HG03342 (cell line): Measurements from ENCODE around the gene ITGB8.

Source experiments
- ATAC-seq: cut with Tn5 transposase; IDR thresholded peaks from one replicate; pipeline ENCODE4 v1.9.1; 2021; ENCODE audit warnings: mild to moderate bottlenecking, moderate library complexity; ENCODE audit not compliant: unreplicated experiment

The ITGB8 gene

DNA sequence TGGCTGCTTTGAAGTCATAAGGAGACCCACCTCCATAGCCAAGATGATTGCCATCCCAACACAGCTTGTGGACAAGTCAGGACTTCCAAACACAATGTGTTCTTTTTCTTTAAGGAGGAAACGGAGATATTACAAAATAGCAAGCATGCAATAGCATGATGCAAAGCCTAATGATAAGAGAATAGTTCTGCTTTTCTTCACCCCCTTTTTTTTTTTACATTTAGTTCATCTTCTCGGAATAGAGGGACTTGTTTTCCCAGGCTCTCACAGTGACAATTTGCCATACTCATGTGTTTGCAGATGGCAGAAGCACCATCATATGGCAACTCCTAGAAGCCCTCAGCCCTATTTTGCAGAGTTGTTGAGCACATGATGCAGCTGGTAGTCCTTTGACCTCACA lies 119.8 kb downstream of the ITGB8 start:
- no peak for ATAC-seq

DNA sequence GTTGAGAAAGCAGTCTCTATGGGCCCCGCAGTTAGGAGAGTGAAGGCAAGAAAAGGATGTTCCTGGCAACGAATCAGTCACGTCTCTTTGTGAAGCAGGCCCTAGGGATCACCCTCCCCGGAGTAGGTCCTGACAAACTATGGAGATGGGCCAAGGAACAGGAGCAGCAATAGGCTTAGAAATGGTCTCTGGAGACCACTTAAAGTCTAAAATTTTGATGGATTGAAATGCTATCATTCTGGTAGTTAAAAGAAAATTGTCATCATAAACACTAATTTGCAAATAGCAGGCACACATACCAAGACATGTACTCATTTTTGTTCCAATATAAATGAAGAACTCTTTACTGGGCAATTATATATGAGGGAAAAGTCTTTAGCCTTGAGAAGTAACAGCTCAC lies 123.5 kb downstream of the ITGB8 start:
- no peak for ATAC-seq

DNA sequence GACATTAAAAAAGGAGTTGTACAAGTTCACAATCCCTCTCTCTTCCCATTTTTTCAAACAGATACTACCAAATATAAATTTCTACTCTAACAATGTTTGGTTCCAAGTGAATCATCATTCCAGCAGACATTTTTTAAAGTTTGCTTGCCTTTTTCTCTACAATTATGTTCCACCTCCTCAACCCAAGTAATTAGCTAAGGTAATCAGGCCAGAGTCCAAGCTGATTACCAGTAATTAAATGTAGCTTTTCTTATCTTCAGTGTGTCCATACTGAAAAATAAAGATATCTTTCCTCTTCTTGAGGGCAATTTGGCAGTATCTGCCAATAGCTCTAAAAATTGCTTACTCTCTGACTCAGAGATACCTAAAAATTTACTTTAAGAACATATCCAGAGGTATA lies 126.0 kb downstream of the ITGB8 start:
- no peak for ATAC-seq

DNA sequence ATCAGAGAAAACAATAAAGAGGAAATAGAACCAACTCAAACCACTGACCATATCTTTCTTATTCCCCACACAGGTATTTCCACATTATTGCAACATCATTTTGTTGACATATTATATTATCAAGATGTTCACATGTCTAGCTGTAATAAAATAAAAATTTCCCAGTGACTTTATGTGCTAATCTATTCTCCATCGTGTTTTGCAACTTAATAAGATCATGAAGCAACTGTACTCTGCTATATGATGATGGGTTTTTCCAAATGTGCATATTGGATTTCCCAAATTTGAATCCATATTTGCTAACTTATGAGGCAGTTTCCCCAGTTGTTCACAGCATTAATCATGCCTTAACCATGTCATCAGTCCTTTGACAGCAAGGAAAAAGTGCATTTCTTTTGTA lies 127.8 kb downstream of the ITGB8 start:
- ATAC-seq = no peak

DNA sequence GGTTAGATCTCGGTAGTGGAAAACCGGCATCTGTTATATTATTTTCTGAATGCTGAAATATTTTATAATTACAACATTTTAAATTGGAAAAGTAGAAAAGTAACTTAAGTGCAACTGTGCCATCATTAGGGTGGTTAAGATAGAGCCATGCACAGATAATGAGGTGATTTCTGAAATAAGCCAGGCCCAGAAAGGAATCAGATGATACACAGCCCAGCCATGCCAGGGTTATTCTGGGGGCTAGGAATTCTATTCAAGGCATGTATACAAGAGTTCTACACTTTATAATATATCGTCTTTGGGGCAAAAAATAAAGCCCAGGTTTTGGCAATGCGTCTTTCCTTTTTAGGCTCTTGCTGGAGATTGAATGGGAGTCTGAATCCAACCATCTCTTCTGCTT lies 128.7 kb downstream of the ITGB8 start:
- no peak for ATAC-seq

DNA sequence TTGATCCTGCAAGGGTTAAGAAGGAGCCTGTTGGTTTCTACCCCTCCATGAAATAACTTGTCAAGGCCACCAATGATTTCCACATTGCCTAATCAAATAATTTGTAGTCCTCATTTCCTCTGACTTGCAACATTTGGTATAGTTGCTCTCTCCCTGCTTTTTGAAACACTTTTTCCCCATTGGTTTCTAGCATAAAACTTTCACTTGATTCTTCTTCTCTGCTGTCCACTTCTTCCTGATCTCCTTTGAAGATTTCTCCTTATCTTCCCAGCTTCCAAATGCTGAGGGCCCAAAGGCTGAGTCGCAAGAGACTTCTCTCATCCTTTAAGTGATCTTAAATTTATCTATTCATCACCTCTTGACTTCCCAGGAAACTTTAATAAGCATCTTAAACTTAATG lies 134.2 kb downstream of the ITGB8 start:
- no peak for ATAC-seq
